SH-SY5Y (cell line): Measurements from ENCODE around the gene FBXW11.

ENCODE experiments used
- GATA2 ChIP-seq: IDR thresholded peaks from 2 replicates; pipeline ENCODE4 v1.6.1; 2011; ENCODE audit warnings: mild to moderate bottlenecking, low read depth, low read length
- GATA3 ChIP-seq: IDR thresholded peaks from 2 replicates; pipeline ENCODE4 v1.6.1; 2011; ENCODE audit warnings: low read depth, mild to moderate bottlenecking, low read length, moderate library complexity

- no peak for TF ChIP-seq GATA3
- no peak for TF ChIP-seq GATA2
These were observed 75.3 kb downstream of the FBXW11 start for GRCh38 chr5:171931163-171931562.
